Measurements from ENCODE around the gene PRR23C.
"Not testable (repeated sequence)": the region's sequence is repeated elsewhere in the genome, so short reads cannot be mapped to it uniquely, and the experiment has no call there.

The PRR23C gene

GRCh38 chr3:139043554-139044365, 932 bp downstream of the PRR23C start:
- DNase-seq (ENCODE audit: insufficient read length, low spot score) (no peak), FAIRE-seq (no peak)
- TF ChIP-seq POU2F2 (IDR thresholded peaks at IDR 0.05; ENCODE audit: low read depth, low read length) (no peak), SPI1 (IDR thresholded peaks at IDR 0.05; ENCODE audit: low read depth, low read length) (no peak), POLR2A (IDR thresholded peaks at IDR 0.05; ENCODE audit: low read depth, low read length) (no peak), POLR2AphosphoS5 (IDR thresholded peaks at IDR 0.05; ENCODE audit: low read depth, low read length) (no peak), PAX5 (IDR thresholded peaks at IDR 0.05; ENCODE audit: insufficient read depth, low read length, severe bottlenecking) (no peak), TAF1 (IDR thresholded peaks at IDR 0.05; ENCODE audit: low read depth, low read length) (no peak)

DNA sequence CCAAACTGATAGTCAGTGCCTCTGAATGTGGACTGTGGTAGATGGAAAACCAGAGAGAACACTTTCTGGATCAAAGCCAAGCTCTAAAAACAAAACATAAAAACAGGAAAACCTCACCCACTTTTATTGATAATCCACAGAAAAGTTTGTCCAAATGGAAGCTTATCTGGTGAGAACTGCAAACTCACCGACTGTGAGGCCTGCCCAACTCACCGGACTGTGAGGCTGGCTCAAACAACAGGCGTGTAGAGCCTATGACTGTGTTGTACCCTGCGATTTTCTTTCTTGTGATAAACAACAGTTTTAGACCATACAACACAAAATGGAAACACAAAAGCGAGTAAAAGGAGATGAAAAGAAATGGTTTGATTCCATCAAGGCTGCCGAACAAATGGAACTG, 7.2 kb downstream of the PRR23C start:
- FAIRE-seq = no peak
- TF ChIP-seq SPI1 (IDR thresholded peaks at IDR 0.05; ENCODE audit: low read depth, low read length) = no peak
- TF ChIP-seq PAX5 (IDR thresholded peaks at IDR 0.05; ENCODE audit: insufficient read depth, low read length, severe bottlenecking) = no peak
- no peak for DNase-seq (ENCODE audit: insufficient read length, low spot score)

DNA sequence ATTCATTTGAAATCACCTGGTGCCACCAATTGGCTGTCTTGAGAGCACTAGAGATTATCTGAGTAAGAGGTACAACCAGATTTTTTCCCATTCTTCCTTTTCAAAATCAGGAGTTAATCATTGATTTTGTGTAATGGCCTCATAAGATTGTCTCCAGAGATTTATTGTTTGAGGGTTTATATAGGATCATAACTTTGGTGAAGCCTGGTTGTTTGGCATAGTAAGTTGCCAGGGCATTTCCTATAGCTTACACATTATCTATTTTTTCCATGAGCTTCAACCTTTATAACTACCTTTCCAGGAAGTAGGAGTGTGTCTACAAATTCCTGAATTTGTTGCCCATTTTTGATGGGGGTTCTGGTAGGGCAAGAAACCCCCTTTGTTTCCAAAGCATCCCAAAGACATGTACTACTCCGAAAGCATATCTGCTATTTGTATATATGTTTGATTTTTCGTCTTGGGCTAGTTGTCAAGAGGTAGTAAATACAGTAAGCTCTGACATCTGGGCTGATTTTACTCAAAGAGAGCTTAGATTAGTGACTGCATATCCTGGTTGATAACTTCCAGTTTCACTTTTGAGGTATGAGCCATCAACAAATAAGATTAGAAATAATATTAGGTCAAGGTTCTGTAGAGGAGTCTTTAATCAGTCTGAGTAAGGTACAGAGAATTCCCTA, 12.2 kb downstream of the PRR23C start:
- DNase-seq (ENCODE audit: insufficient read length, low spot score) (no peak), FAIRE-seq (no peak)
- TF ChIP-seq POLR2A (IDR thresholded peaks at IDR 0.05; ENCODE audit: low read depth, low read length) (no peak), POLR2AphosphoS5 (IDR thresholded peaks at IDR 0.05; ENCODE audit: low read depth, low read length) (no peak), PAX5 (IDR thresholded peaks at IDR 0.05; ENCODE audit: insufficient read depth, low read length, severe bottlenecking) (no peak), TAF1 (IDR thresholded peaks at IDR 0.05; ENCODE audit: low read depth, low read length) (no peak), POU2F2 (IDR thresholded peaks at IDR 0.05; ENCODE audit: low read depth, low read length) (no peak), SPI1 (IDR thresholded peaks at IDR 0.05; ENCODE audit: low read depth, low read length) (no peak)

GRCh38 chr3:139030576-139030975, 14.1 kb downstream of the PRR23C start:
- FAIRE-seq; DNase-seq (ENCODE audit: insufficient read length, low spot score): not testable (repeated sequence)

- no peak for DNase-seq (ENCODE audit: insufficient read length, low spot score)
- TF ChIP-seq SPI1 (IDR thresholded peaks at IDR 0.05; ENCODE audit: low read depth, low read length) (no peak), POU2F2 (IDR thresholded peaks at IDR 0.05; ENCODE audit: low read depth, low read length) (no peak), TAF1 (IDR thresholded peaks at IDR 0.05; ENCODE audit: low read depth, low read length) (no peak), POLR2A (IDR thresholded peaks at IDR 0.05; ENCODE audit: low read depth, low read length) (no peak), POLR2AphosphoS5 (IDR thresholded peaks at IDR 0.05; ENCODE audit: low read depth, low read length) (no peak), PAX5 (IDR thresholded peaks at IDR 0.05; ENCODE audit: insufficient read depth, low read length, severe bottlenecking) (no peak)
- no peak for FAIRE-seq
These were observed 19.7 kb downstream of the PRR23C start for GRCh38 chr3:139024968-139025367.

- TF ChIP-seq TAF1 (IDR thresholded peaks at IDR 0.05; ENCODE audit: low read depth, low read length) (no peak), POLR2AphosphoS5 (IDR thresholded peaks at IDR 0.05; ENCODE audit: low read depth, low read length) (no peak), POU2F2 (IDR thresholded peaks at IDR 0.05; ENCODE audit: low read depth, low read length) (no peak), PAX5 (IDR thresholded peaks at IDR 0.05; ENCODE audit: insufficient read depth, low read length, severe bottlenecking) (no peak), POLR2A (IDR thresholded peaks at IDR 0.05; ENCODE audit: low read depth, low read length) (no peak), SPI1 (IDR thresholded peaks at IDR 0.05; ENCODE audit: low read depth, low read length) (no peak)
- no peak for DNase-seq (ENCODE audit: insufficient read length, low spot score)
- FAIRE-seq = no peak
These were observed 23.8 kb downstream of the PRR23C start, which contains the start of gene PRR23B for GRCh38 chr3:139020868-139021234. Gene PRR23B, minus strand, starts transcription at chr3:139020926. Its CDS starts 265 bp downstream, at chr3:139020661.

GRCh38 chr3:139020036-139020867, 24.4 kb downstream of the PRR23C start:
- FAIRE-seq (no peak), DNase-seq (ENCODE audit: insufficient read length, low spot score) (no peak)
- TF ChIP-seq SPI1 (IDR thresholded peaks at IDR 0.05; ENCODE audit: low read depth, low read length) (no peak), PAX5 (IDR thresholded peaks at IDR 0.05; ENCODE audit: insufficient read depth, low read length, severe bottlenecking) (no peak), POLR2AphosphoS5 (IDR thresholded peaks at IDR 0.05; ENCODE audit: low read depth, low read length) (no peak), TAF1 (IDR thresholded peaks at IDR 0.05; ENCODE audit: low read depth, low read length) (no peak), POLR2A (IDR thresholded peaks at IDR 0.05; ENCODE audit: low read depth, low read length) (no peak), POU2F2 (IDR thresholded peaks at IDR 0.05; ENCODE audit: low read depth, low read length) (no peak)

DNA sequence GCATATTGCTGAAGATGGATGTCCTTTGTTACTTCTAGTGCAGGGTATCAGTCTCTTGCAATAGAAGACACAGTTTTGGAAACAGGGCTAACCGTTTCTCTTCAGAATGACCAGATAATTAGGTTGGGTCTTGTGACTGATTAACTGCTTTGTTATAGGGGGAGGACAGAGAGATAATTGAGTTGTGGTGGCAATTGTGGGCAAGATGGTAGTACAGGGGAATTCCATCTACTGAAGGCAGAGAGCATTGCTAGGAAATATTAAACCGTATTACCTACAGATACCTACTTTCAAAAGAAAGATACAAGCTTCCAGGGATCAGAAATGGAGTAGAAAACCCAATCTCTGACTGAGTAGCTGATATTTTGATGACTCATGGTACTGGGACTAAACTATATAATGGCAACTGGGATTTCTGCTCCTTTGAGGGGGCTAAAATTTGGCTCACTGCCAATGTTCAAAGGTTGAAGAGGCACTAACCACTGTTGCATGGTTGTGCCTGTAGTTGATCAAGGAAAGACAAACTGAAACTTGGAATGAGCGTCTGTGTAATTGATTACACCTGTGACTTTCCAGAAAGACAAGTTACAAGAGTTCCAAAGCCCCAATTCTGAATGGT, 28.2 kb downstream of the PRR23C start:
- DNase-seq (ENCODE audit: insufficient read length, low spot score) = no peak
- FAIRE-seq = no peak
- no peak for TF ChIP-seq PAX5 (IDR thresholded peaks at IDR 0.05; ENCODE audit: insufficient read depth, low read length, severe bottlenecking)
- no peak for TF ChIP-seq SPI1 (IDR thresholded peaks at IDR 0.05; ENCODE audit: low read depth, low read length)
- TF ChIP-seq POU2F2 (IDR thresholded peaks at IDR 0.05; ENCODE audit: low read depth, low read length) = no peak

DNA sequence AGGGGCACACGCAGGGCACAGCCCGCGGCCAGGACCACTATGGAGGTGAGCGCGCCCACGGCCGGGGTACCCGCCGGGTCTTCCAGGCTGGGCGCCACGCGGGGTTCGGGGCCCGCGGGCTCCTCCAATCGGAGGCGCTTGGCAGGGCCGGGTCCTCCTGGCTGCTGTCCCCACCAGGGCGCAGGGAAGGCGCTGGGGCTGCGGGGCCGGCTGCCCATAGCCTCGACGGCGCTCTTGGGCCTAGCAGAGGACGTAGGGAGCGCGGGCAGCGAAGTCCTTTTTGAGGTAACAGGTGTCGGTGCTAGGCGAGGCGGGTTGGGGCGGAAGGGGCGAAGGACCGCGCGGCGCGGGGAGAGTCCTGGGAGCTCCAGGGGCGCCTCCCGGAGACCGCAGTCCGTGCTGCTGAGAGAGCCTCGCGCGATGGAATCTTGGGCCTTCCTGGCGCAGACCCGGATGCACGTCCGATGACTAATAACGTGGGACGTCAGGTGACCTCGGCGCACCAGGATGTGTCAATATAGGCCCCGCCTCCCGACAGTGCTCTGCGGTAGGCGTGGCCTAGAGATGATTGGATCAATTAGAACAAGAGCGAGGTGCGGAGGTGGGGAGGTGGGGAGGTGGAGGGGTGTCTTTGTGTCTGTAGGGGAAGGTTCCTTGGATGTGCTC, 38.5 kb downstream of the PRR23C start, which contains the start of gene PRR23A:
Gene PRR23A (minus strand): TSS at position 218 of the 666 bp plus-strand sequence. CDS start 0 bp downstream, at position 218.
- DNase-seq (ENCODE audit: insufficient read length, low spot score) = no peak
- no peak for TF ChIP-seq POU2F2 (IDR thresholded peaks at IDR 0.05; ENCODE audit: low read depth, low read length)
- no peak for TF ChIP-seq SPI1 (IDR thresholded peaks at IDR 0.05; ENCODE audit: low read depth, low read length)
- TF ChIP-seq TAF1 (IDR thresholded peaks at IDR 0.05; ENCODE audit: low read depth, low read length) = no peak
- no peak for TF ChIP-seq POLR2A (IDR thresholded peaks at IDR 0.05; ENCODE audit: low read depth, low read length)
- no peak for TF ChIP-seq POLR2AphosphoS5 (IDR thresholded peaks at IDR 0.05; ENCODE audit: low read depth, low read length)
- TF ChIP-seq PAX5 (IDR thresholded peaks at IDR 0.05; ENCODE audit: insufficient read depth, low read length, severe bottlenecking) = no peak
- no peak for FAIRE-seq

Measured in GM12891 (cell line).